Stimulated activated CD8-positive, alpha-beta memory T cell treated with anti-CD3 and anti-CD28 coated beads, Interleukin-4, amount 100 ng/mL, for 1 hour (primary cell): ENCODE data around the gene LMAN2L.

Experiments
- DNase-seq, 2 donors: peaks; one replicate each; pipeline ENCODE4 v3.0.0-alpha.2; 2020; ENCODE audit warnings: low read depth in 2 of 2, low spot score in 1 of 2

The LMAN2L gene

GRCh38 chr2:96703021-96703751, 36.7 kb downstream of the LMAN2L start:
- no peak for DNase-seq

GRCh38 chr2:96702098-96702785, 37.6 kb downstream of the LMAN2L start:
- DNase-seq = no peak

GRCh38 chr2:96701636-96702035, 38.2 kb downstream of the LMAN2L start:
- DNase-seq = no peak

GRCh38 chr2:96700086-96700485, 39.8 kb downstream of the LMAN2L start:
- DNase-seq = no peak

GRCh38 chr2:96699621-96700020, 40.2 kb downstream of the LMAN2L start:
- no peak for DNase-seq

- DNase-seq = no peak
Measured at GRCh38 chr2:96699021-96699420, 40.8 kb downstream of the LMAN2L start.

GRCh38 chr2:96698221-96698861, 41.5 kb downstream of the LMAN2L start:
- DNase-seq = no peak

- no peak for DNase-seq
Measured at GRCh38 chr2:96697476-96697875, 42.4 kb downstream of the LMAN2L start.

- no peak for DNase-seq
Measured at GRCh38 chr2:96695602-96696001, 44.3 kb downstream of the LMAN2L start.

- no peak for DNase-seq
Measured at GRCh38 chr2:96694816-96695455, 44.9 kb downstream of the LMAN2L start.

GRCh38 chr2:96694279-96694678, 45.6 kb downstream of the LMAN2L start:
- no peak for DNase-seq

- no peak for DNase-seq
Measured at GRCh38 chr2:96693286-96694200, 46.3 kb downstream of the LMAN2L start.

GRCh38 chr2:96692094-96692971, 47.5 kb downstream of the LMAN2L start:
- DNase-seq = no peak

- DNase-seq = no peak
Measured at GRCh38 chr2:96691022-96691612, 48.7 kb downstream of the LMAN2L start.

GRCh38 chr2:96690306-96691021, 49.4 kb downstream of the LMAN2L start:
- DNase-seq = no peak

GRCh38 chr2:96689431-96689991, 50.4 kb downstream of the LMAN2L start:
- no peak for DNase-seq

- DNase-seq = no peak
Measured at GRCh38 chr2:96688649-96689430, 51.0 kb downstream of the LMAN2L start.
